NOMO-1 treated with dmso at 0.1 percent for 144 hours (cell line): Measurements from ENCODE around the gene PCBD1.

Source experiments
- DNase-seq: peaks from one replicate; lab custom pipeline; 2025; ENCODE audit not compliant: unreplicated experiment; lab: John Stamatoyannopoulos, UW

The PCBD1 gene

GRCh38 chr10:70905071-70906021 is 17.0 kb upstream of the PCBD1 start:
- DNase-seq = no peak

- DNase-seq = no peak
Measured at GRCh38 chr10:70903262-70903921, 15.0 kb upstream of the PCBD1 start.

- DNase-seq = no peak
Measured at GRCh38 chr10:70902661-70903261, 14.4 kb upstream of the PCBD1 start.

GRCh38 chr10:70901276-70901878 is 13.0 kb upstream of the PCBD1 start:
- no peak for DNase-seq

GRCh38 chr10:70899096-70899495 is 10.7 kb upstream of the PCBD1 start:
- DNase-seq = no peak

GRCh38 chr10:70898687-70899086 is 10.3 kb upstream of the PCBD1 start:
- DNase-seq = no peak

- no peak for DNase-seq
Measured at GRCh38 chr10:70896551-70896950, 8.2 kb upstream of the PCBD1 start.

GRCh38 chr10:70894416-70894815 is 6.1 kb upstream of the PCBD1 start:
- no peak for DNase-seq

- DNase-seq = no peak
Measured at GRCh38 chr10:70893227-70894006, 5.1 kb upstream of the PCBD1 start.

GRCh38 chr10:70892631-70893030 is 4.3 kb upstream of the PCBD1 start:
- no peak for DNase-seq

GRCh38 chr10:70891627-70892026 is 3.3 kb upstream of the PCBD1 start:
- no peak for DNase-seq

- no peak for DNase-seq
Measured at GRCh38 chr10:70890917-70891431, 2.6 kb upstream of the PCBD1 start.

- no peak for DNase-seq
Measured at GRCh38 chr10:70889291-70889690, 926 bp upstream of the PCBD1 start.

GRCh38 chr10:70886921-70887665 is 1.3 kb downstream of the PCBD1 start:
- DNase-seq = no peak

GRCh38 chr10:70885931-70886903 is 2.1 kb downstream of the PCBD1 start:
- no peak for DNase-seq

- no peak for DNase-seq
Measured at GRCh38 chr10:70885481-70885880, 2.9 kb downstream of the PCBD1 start.

GRCh38 chr10:70884741-70885140 is 3.6 kb downstream of the PCBD1 start:
- no peak for DNase-seq

- DNase-seq = peak; percentile 16
Measured at GRCh38 chr10:70880077-70880534, 8.3 kb downstream of the PCBD1 start.
